ENCODE data around the gene NOP9.

The NOP9 gene

GRCh38 chr14:24283796-24284460 lies 15.7 kb upstream of the NOP9 start:
- DNase-seq (ENCODE audit: low spot score), result no peak

- no peak for DNase-seq (ENCODE audit: low spot score)
These were observed 15.1 kb upstream of the NOP9 start for GRCh38 chr14:24284501-24285035.

- no peak for DNase-seq (ENCODE audit: low spot score)
These were observed 14.3 kb upstream of the NOP9 start for GRCh38 chr14:24285351-24285750.

- DNase-seq (ENCODE audit: low spot score), result no peak
These were observed 12.7 kb upstream of the NOP9 start for GRCh38 chr14:24286996-24287395.

- no peak for DNase-seq (ENCODE audit: low spot score)
These were observed 9.9 kb upstream of the NOP9 start for GRCh38 chr14:24289649-24290280.

- DNase-seq (ENCODE audit: low spot score), result no peak
These were observed 8.9 kb upstream of the NOP9 start for GRCh38 chr14:24290746-24291145.

GRCh38 chr14:24291446-24292117 lies 8.1 kb upstream of the NOP9 start:
- no peak for DNase-seq (ENCODE audit: low spot score)

- no peak for DNase-seq (ENCODE audit: low spot score)
These were observed 7.4 kb upstream of the NOP9 start for GRCh38 chr14:24292118-24292807.

- DNase-seq (ENCODE audit: low spot score), result no peak
These were observed 6.1 kb upstream of the NOP9 start for GRCh38 chr14:24293525-24293924.

- peak; percentile 94 for DNase-seq (ENCODE audit: low spot score)
These were observed 3.1 kb upstream of the NOP9 start for GRCh38 chr14:24296341-24297157.

GRCh38 chr14:24297190-24297964 lies 2.3 kb upstream of the NOP9 start:
- DNase-seq (ENCODE audit: low spot score), result no peak

- DNase-seq (ENCODE audit: low spot score), result peak; percentile 62
These were observed 777 bp upstream of the NOP9 start for GRCh38 chr14:24298892-24299254.

GRCh38 chr14:24300326-24300980 lies 803 bp downstream of the NOP9 start:
- DNase-seq (ENCODE audit: low spot score), result no peak

- DNase-seq (ENCODE audit: low spot score), result no peak
These were observed 4.4 kb downstream of the NOP9 start for GRCh38 chr14:24304019-24304387.

- DNase-seq (ENCODE audit: low spot score), result no peak
These were observed 7.5 kb downstream of the NOP9 start for GRCh38 chr14:24307156-24307574.

GRCh38 chr14:24307575-24308341 lies 8.1 kb downstream of the NOP9 start, which contains the start of gene CIDEB:
Gene CIDEB, minus strand, starts transcription at chr14:24307977. Its CDS starts 119 bp downstream, at chr14:24307858.
- DNase-seq (ENCODE audit: low spot score), result peak; percentile 70

GRCh38 chr14:24308342-24309124 lies 8.9 kb downstream of the NOP9 start:
- DNase-seq (ENCODE audit: low spot score), result no peak

- DNase-seq (ENCODE audit: low spot score), result no peak
These were observed 10.1 kb downstream of the NOP9 start, which contains the start of gene LTB4R2 for GRCh38 chr14:24309538-24310264. Gene LTB4R2, plus strand, starts transcription at chr14:24310140. Its CDS starts 525 bp downstream, at chr14:24310665.
